Upper lobe of left lung (tissue), 4 donors: ENCODE data around the gene SMAD2.

Experiments
- CTCF ChIP-seq, 6 experiments: fragments of 450-650 bp in 4 of 6; fragments of 200-600 bp in 2 of 6; sonication (generic) in 2 of 6; IDR thresholded peaks; one replicate each; pipeline ENCODE4 v1.5.1; 2016 to 2019; ENCODE audit warnings: antibody characterized with exemption in 6 of 6
- POLR2AphosphoS5 ChIP-seq, 2 donors: sonication (generic); formaldehyde crosslinking; IDR thresholded peaks; one replicate each; pipeline ENCODE4 v1.5.1; 2017; ENCODE audit warnings: antibody characterized with exemption in 2 of 2

- no peak for TF ChIP-seq POLR2AphosphoS5 (IDR thresholded peaks at IDR 0.05)
- TF ChIP-seq CTCF (IDR thresholded peaks at IDR 0.05) = no peak
These were observed 37.4 kb downstream of the SMAD2 start for GRCh38 chr18:47893047-47893446.
